Retinal pigment epithelial cell (primary cell): Measurements from ENCODE around the gene DSCAM.

Experiments used
- DNase-seq: peaks from one replicate; pipeline ENCODE4 v3.0.0-alpha.2; 2010; ENCODE audit warnings: low read depth
- H3K4me3 ChIP-seq: 2 replicates; pipeline ENCODE4 v1.5.1; 2011; ENCODE audit warnings: mild to moderate bottlenecking, low read length, control low read depth, moderate library complexity
- CTCF ChIP-seq: conservative IDR thresholded peaks from 2 replicates; pipeline ENCODE4 v1.5.1; 2011; ENCODE audit warnings: low read depth, low read length, control low read depth, inconsistent platforms

The DSCAM gene

GRCh38 chr21:40002978-40003377 is 844.0 kb downstream of the DSCAM start:
- H3K4me3 ChIP-seq: no peak overlapping the region
- TF ChIP-seq CTCF: no peak

GRCh38 chr21:39984286-39984991 is 862.5 kb downstream of the DSCAM start:
- no peak for DNase-seq
- no peak for TF ChIP-seq CTCF
- H3K4me3 ChIP-seq: no peak overlapping the region

More at GRCh38 chr21:40002978-40003377, 844.0 kb downstream of the DSCAM start:
- DNase-seq: no peak

- no peak for DNase-seq
- TF ChIP-seq CTCF: no peak
- no peak overlapping the region for H3K4me3 ChIP-seq
Observed at GRCh38 chr21:39980241-39980820, 866.6 kb downstream of the DSCAM start.

GRCh38 chr21:39979321-39979720 is 867.6 kb downstream of the DSCAM start:
- TF ChIP-seq CTCF: no peak
- no peak for DNase-seq
- H3K4me3 ChIP-seq: no peak overlapping the region

GRCh38 chr21:39976800-39977199 is 870.2 kb downstream of the DSCAM start:
- no peak for TF ChIP-seq CTCF
- no peak overlapping the region for H3K4me3 ChIP-seq
- DNase-seq: no peak

- no peak for TF ChIP-seq CTCF
- H3K4me3 ChIP-seq: no peak overlapping the region
- no peak for DNase-seq
Observed at GRCh38 chr21:39972976-39973770, 873.8 kb downstream of the DSCAM start.
